HEK293T (cell line): Measurements from ENCODE around the gene MYO18A.

ENCODE experiments used
- ARNT ChIP-seq: fragments of 450-650 bp; IDR thresholded peaks from 2 replicates; pipeline ENCODE4 v1.6.1; 2017; ENCODE audit warnings: mild to moderate bottlenecking
- BHLHE40 ChIP-seq: fragments of 450-650 bp; IDR thresholded peaks from 2 replicates; pipeline ENCODE4 v1.6.1; 2016; ENCODE audit warnings: mild to moderate bottlenecking, moderate library complexity, borderline replicate concordance
- CTBP1 ChIP-seq: fragments of 450-650 bp; IDR thresholded peaks from 2 replicates; pipeline ENCODE4 v1.6.1; 2016; ENCODE audit warnings: borderline replicate concordance
- ELF4 ChIP-seq: fragments of 450-650 bp; IDR thresholded peaks from 2 replicates; pipeline ENCODE4 v1.6.1; 2017; ENCODE audit warnings: antibody characterized with exemption
- FOXA1 ChIP-seq: fragments of 450-650 bp; IDR thresholded peaks from 2 replicates; pipeline ENCODE4 v1.6.1; 2016; ENCODE audit warnings: mild to moderate bottlenecking
- FOXK2 ChIP-seq: fragments of 450-650 bp; IDR thresholded peaks from 2 replicates; pipeline ENCODE4 v1.6.1; 2016; ENCODE audit warnings: mild to moderate bottlenecking
- FOXM1 ChIP-seq: fragments of 450-650 bp; IDR thresholded peaks from 2 replicates; pipeline ENCODE4 v1.6.1; 2017; ENCODE audit warnings: mild to moderate bottlenecking, borderline replicate concordance
- L3MBTL2 ChIP-seq: fragments of 450-650 bp; conservative IDR thresholded peaks from 2 replicates; pipeline ENCODE4 v1.6.1; 2016; ENCODE audit warnings: mild to moderate bottlenecking
- NFRKB ChIP-seq: fragments of 450-650 bp; IDR thresholded peaks from 2 replicates; pipeline ENCODE4 v1.6.1; 2016; ENCODE audit warnings: mild to moderate bottlenecking, moderate library complexity
- SP1 ChIP-seq: fragments of 450-650 bp; IDR thresholded peaks from 2 replicates; pipeline ENCODE4 v1.6.1; 2017
- SUZ12 ChIP-seq: fragments of 450-650 bp; IDR thresholded peaks from 2 replicates; pipeline ENCODE4 v1.6.1; 2016; ENCODE audit warnings: mild to moderate bottlenecking
- TARDBP ChIP-seq: fragments of 450-650 bp; IDR thresholded peaks from 2 replicates; pipeline ENCODE4 v1.6.1; 2016
- ZNF384 ChIP-seq: fragments of 450-650 bp; IDR thresholded peaks from 2 replicates; pipeline ENCODE4 v1.6.1; 2016

GRCh38 chr17:29197516-29198272, 17.5 kb upstream of the MYO18A start:
- TF ChIP-seq FOXK2 (no peak), SUZ12 (no peak), FOXA1 (no peak), SP1 (no peak), ZNF384 (no peak), BHLHE40 (no peak), FOXM1 (no peak), NFRKB (no peak), ARNT (no peak), TARDBP (no peak), L3MBTL2 (no peak), CTBP1 (no peak), ELF4 (no peak)
